Measurements from ENCODE around the gene VPS51.

DNA sequence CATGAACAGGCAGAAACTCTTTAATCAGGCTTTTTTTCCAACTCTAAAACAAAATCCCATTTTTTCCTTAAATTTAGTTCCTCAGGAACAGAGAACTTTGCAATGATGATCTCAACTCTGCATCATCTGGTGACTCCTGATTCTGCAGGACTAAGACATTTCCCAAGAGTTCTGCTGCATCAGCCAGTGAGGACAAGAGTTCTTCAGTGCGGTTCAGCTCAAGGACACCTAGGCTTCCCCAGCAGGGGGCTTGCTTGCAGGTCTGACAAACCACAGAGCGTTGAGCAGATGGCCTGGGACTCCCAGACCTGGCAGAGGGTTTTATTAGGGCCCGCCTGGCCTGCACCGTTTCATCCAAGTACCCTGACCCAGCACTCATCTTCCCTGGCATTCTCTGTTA is 18.6 kb upstream of the VPS51 start:
- TF ChIP-seq, protein P1, sequence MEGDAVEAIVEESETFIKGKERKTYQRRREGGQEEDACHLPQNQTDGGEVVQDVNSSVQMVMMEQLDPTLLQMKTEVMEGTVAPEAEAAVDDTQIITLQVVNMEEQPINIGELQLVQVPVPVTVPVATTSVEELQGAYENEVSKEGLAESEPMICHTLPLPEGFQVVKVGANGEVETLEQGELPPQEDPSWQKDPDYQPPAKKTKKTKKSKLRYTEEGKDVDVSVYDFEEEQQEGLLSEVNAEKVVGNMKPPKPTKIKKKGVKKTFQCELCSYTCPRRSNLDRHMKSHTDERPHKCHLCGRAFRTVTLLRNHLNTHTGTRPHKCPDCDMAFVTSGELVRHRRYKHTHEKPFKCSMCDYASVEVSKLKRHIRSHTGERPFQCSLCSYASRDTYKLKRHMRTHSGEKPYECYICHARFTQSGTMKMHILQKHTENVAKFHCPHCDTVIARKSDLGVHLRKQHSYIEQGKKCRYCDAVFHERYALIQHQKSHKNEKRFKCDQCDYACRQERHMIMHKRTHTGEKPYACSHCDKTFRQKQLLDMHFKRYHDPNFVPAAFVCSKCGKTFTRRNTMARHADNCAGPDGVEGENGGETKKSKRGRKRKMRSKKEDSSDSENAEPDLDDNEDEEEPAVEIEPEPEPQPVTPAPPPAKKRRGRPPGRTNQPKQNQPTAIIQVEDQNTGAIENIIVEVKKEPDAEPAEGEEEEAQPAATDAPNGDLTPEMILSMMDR (conservative IDR thresholded peaks at IDR 0.05): no peak
- TF ChIP-seq EZH2 (IDR thresholded peaks at IDR 0.05; ENCODE audit: low read depth): no peak
